ENCODE measurements around the gene PARP12. TPM values are rescaled to one million over a fixed set of nuclear protein-coding genes. Genes with fewer than 3 reads are reported as not detected.

The PARP12 gene
- total and polyA plus RNA-seq, 10 of the 15 experiments (the other 5 are each of a cell fraction or from before 2014, with no cell fraction given) = 0.98 to 51.8 (median 18.0) TPM

GRCh38 chr7:140029072-140029471 is 33.7 kb downstream of the PARP12 start:
- POLR2A ChIA-PET = no interaction called here

More at GRCh38 chr7:140029072-140029471, 33.7 kb downstream of the PARP12 start:
- intact Hi-C loops (cut with micrococcal nuclease; ENCODE audit: unreplicated experiment) (no loop called here), in situ Hi-C loops (cut with MboI) (no loop called here)
- no peak overlapping the region for H3K4me3 ChIP-seq
- DNase-seq (ENCODE audit: low read depth, low spot score) (no peak), ATAC-seq (no peak), FAIRE-seq (no peak)
- no peak overlapping the region for H3K9ac ChIP-seq (ENCODE audit: control insufficient read depth, insufficient read depth, low read length)
- BruUV-seq (replicated peaks) = no TSS peak
- H4K20me1 ChIP-seq (ENCODE audit: control insufficient read depth, insufficient read depth) = no peaks in the 10 kb centered on the region
- H3K9me3 ChIP-seq (replicated peaks; ENCODE audit: control insufficient read depth, insufficient read depth, low read length) = no peaks in the 10 kb centered on the region
- no peaks in the 10 kb centered on the region for H3K79me2 ChIP-seq (ENCODE audit: control insufficient read depth, insufficient read depth, low read length)
- ChIA-PET SMC1A (ENCODE audit: uncharacterized antibody, unreplicated experiment) (interaction anchor here (0.6 kb wide), 1 partner anchor 84 kb away, joined by 3 read pairs; no protein-coding TSS in a partner anchor), RAD21 (ENCODE audit: unreplicated experiment) (no interaction called here), CTCF (no interaction called here)
- no peak overlapping the region for H2AFZ ChIP-seq (ENCODE audit: control insufficient read depth, low read depth, low read length)
- no peak overlapping the region for H3K4me2 ChIP-seq (ENCODE audit: control insufficient read depth, insufficient read depth)
- no peaks in the 10 kb centered on the region for H3K4me1 ChIP-seq (ENCODE audit: control insufficient read depth, insufficient read depth, low read length)
- 83% methylated on average over 1 of the region's 1 CpG for WGBS (ENCODE audit: insufficient coverage, insufficient replicate concordance, low lambda C conversion rate, missing lambda C conversion rate)
- TF ChIP-seq GABPA (IDR thresholded peaks at IDR 0.05; ENCODE audit: low read depth) (no peak), SMARCA5 (IDR thresholded peaks at IDR 0.05) (no peak), ESRRA (IDR thresholded peaks at IDR 0.05; ENCODE audit: low read length) (no peak), SIN3A (IDR thresholded peaks at IDR 0.05; ENCODE audit: low read depth, low read length) (no peak), NR2C2 (IDR thresholded peaks at IDR 0.05; ENCODE audit: borderline replicate concordance, control insufficient read depth, insufficient read length, low read depth) (no peak), SUZ12 (IDR thresholded peaks at IDR 0.05; ENCODE audit: unreplicated experiment) (no peak), IKZF1 (conservative IDR thresholded peaks at IDR 0.05) (no peak)
- TF ChIP-seq, protein P1, sequence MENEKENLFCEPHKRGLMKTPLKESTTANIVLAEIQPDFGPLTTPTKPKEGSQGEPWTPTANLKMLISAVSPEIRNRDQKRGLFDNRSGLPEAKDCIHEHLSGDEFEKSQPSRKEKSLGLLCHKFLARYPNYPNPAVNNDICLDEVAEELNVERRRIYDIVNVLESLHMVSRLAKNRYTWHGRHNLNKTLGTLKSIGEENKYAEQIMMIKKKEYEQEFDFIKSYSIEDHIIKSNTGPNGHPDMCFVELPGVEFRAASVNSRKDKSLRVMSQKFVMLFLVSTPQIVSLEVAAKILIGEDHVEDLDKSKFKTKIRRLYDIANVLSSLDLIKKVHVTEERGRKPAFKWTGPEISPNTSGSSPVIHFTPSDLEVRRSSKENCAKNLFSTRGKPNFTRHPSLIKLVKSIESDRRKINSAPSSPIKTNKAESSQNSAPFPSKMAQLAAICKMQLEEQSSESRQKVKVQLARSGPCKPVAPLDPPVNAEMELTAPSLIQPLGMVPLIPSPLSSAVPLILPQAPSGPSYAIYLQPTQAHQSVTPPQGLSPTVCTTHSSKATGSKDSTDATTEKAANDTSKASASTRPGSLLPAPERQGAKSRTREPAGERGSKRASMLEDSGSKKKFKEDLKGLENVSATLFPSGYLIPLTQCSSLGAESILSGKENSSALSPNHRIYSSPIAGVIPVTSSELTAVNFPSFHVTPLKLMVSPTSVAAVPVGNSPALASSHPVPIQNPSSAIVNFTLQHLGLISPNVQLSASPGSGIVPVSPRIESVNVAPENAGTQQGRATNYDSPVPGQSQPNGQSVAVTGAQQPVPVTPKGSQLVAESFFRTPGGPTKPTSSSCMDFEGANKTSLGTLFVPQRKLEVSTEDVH (IDR thresholded peaks at IDR 0.05; ENCODE audit: low read depth, partially characterized antibody) = no peak
- peaks cover 4 to 5% of the 10 kb centered on the region in 2 experiments; a peak in 3 of 4 replicates for H3K36me3 ChIP-seq (ENCODE audit: control insufficient read depth in 2 of 2, insufficient read depth in 2 of 2, low read length in 1 of 2)
- no peaks in the 10 kb centered on the region for H3K27me3 ChIP-seq (replicated peaks in 1 of 2; ENCODE audit: control insufficient read depth in 2 of 2, insufficient read depth in 2 of 2, low read length in 1 of 2)
- no peak overlapping the region for H3K27ac ChIP-seq (ENCODE audit: control insufficient read depth, insufficient read depth)
